ENCODE results near the gene TENM4. TPM values are rescaled to one million over a fixed set of nuclear protein-coding genes. Genes with fewer than 3 reads are reported as not detected.
"Not testable (repeated sequence)": the region's sequence is repeated elsewhere in the genome, so short reads cannot be mapped to it uniquely, and the experiment has no call there.

Gene TENM4
- polyA plus RNA-seq, 1 experiment: 5.5 TPM

GRCh38 chr11:78982473-78982872, 458.4 kb downstream of the TENM4 start:
- Histone ChIP-seq H3K9me3 (ENCODE audit: control insufficient read depth, insufficient read depth, low read length) (no peaks in the 10 kb centered on the region), H3K27me3 (ENCODE audit: control insufficient read depth, insufficient read depth, low read length) (peaks cover 4% of the 10 kb centered on the region), H3K27ac (ENCODE audit: low read depth, low read length) (no peak overlapping the region), H3K4me3 (ENCODE audit: low read depth, low read length) (no peak overlapping the region)
- POLR2A ChIA-PET: no interaction called here
- DNase-seq (ENCODE audit: low read depth, low spot score): no peak
- CTCF ChIA-PET: no interaction called here
- no peak for TF ChIP-seq CTCF (IDR thresholded peaks at IDR 0.05; ENCODE audit: low read depth, low read length)

GRCh38 chr11:78981153-78981552, 459.7 kb downstream of the TENM4 start:
- no peak overlapping the region for H3K27ac ChIP-seq (ENCODE audit: low read depth, low read length)
- ChIA-PET POLR2A (no interaction called here), CTCF (no interaction called here)
- H3K9me3 ChIP-seq (ENCODE audit: control insufficient read depth, insufficient read depth, low read length): no peaks in the 10 kb centered on the region
- DNase-seq (ENCODE audit: low read depth, low spot score): no peak
- TF ChIP-seq CTCF (IDR thresholded peaks at IDR 0.05; ENCODE audit: low read depth, low read length): no peak
- no peak overlapping the region for H3K4me3 ChIP-seq (ENCODE audit: low read depth, low read length)
- peaks cover 4% of the 10 kb centered on the region for H3K27me3 ChIP-seq (ENCODE audit: control insufficient read depth, insufficient read depth, low read length)

DNA sequence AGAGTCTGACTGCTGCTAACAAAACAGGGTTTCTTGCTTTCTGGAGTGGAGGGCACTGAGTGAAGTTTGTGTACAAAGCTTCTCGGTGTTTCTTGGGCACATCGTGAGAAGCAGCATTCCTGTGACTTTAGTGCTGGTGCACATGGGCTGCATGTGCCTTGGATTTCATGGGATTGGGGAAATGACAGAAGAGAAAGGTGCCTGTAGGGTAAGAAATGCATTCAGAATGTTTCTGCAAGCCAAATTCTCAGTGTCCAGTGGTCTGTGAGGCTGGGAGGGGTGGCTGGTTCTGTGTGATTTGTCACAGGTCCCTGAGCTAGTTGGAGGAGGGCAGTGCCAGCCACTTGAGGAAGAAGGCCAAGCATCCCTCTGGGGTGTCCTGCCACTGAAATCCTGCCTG, 462.0 kb downstream of the TENM4 start:
- peaks cover 4% of the 10 kb centered on the region for H3K27me3 ChIP-seq (ENCODE audit: control insufficient read depth, insufficient read depth, low read length)
- CTCF ChIA-PET: interaction anchor here (0.6 kb wide), 1 partner anchor 13 kb away, joined by 5 read pairs; no protein-coding TSS in a partner anchor
- no peak for TF ChIP-seq CTCF (IDR thresholded peaks at IDR 0.05; ENCODE audit: low read depth, low read length)
- POLR2A ChIA-PET: no interaction called here
- H3K9me3 ChIP-seq (ENCODE audit: control insufficient read depth, insufficient read depth, low read length): no peaks in the 10 kb centered on the region
- no peak overlapping the region for H3K27ac ChIP-seq (ENCODE audit: low read depth, low read length)
- no peak overlapping the region for H3K4me3 ChIP-seq (ENCODE audit: low read depth, low read length)
- DNase-seq (ENCODE audit: low read depth, low spot score): no peak

GRCh38 chr11:78977848-78978247, 463.0 kb downstream of the TENM4 start:
- H3K9me3 ChIP-seq (ENCODE audit: control insufficient read depth, insufficient read depth, low read length); H3K4me3 ChIP-seq (ENCODE audit: low read depth, low read length); H3K27ac ChIP-seq (ENCODE audit: low read depth, low read length); DNase-seq (ENCODE audit: low read depth, low spot score); H3K27me3 ChIP-seq (ENCODE audit: control insufficient read depth, insufficient read depth, low read length); CTCF ChIA-PET; POLR2A ChIA-PET: not testable (repeated sequence)

DNA sequence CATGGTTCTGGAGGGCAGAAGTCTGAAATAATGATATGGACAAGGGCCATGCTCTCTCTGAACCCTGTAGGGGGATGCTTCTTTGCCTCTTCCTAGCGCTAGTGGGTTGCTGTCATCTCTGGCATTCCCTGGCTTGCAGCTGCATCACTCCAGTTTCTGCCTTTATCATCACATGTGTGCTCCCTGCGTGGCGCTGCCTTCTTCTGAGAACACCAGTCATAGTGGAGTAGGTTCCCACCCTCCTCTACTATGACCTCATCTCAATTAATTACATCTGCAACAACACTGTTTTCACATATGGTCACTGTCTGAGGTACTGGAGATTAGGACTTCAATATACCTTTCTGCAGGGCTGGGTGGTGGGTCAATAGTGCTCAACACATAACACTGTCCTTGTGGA, 463.8 kb downstream of the TENM4 start:
- POLR2A ChIA-PET: no interaction called here
- no peaks in the 10 kb centered on the region for H3K9me3 ChIP-seq (ENCODE audit: control insufficient read depth, insufficient read depth, low read length)
- no peak overlapping the region for H3K4me3 ChIP-seq (ENCODE audit: low read depth, low read length)
- H3K27me3 ChIP-seq (ENCODE audit: control insufficient read depth, insufficient read depth, low read length): peaks cover 4% of the 10 kb centered on the region
- no peak for DNase-seq (ENCODE audit: low read depth, low spot score)
- no peak for TF ChIP-seq CTCF (IDR thresholded peaks at IDR 0.05; ENCODE audit: low read depth, low read length)
- H3K27ac ChIP-seq (ENCODE audit: low read depth, low read length): no peak overlapping the region
- CTCF ChIA-PET: interaction anchor here (3.0 kb wide), 1 partner anchor 331 kb away, joined by 14 read pairs; no protein-coding TSS in a partner anchor

- Histone ChIP-seq H3K27me3 (ENCODE audit: control insufficient read depth, insufficient read depth, low read length) (peaks cover 4% of the 10 kb centered on the region), H3K27ac (ENCODE audit: low read depth, low read length) (no peak overlapping the region), H3K9me3 (ENCODE audit: control insufficient read depth, insufficient read depth, low read length) (no peaks in the 10 kb centered on the region), H3K4me3 (ENCODE audit: low read depth, low read length) (no peak overlapping the region)
- ChIA-PET CTCF (interaction anchor here (3.0 kb wide), 1 partner anchor 330 kb away, joined by 14 read pairs; no protein-coding TSS in a partner anchor), POLR2A (no interaction called here)
- DNase-seq (ENCODE audit: low read depth, low spot score): no peak
- no peak for TF ChIP-seq CTCF (IDR thresholded peaks at IDR 0.05; ENCODE audit: low read depth, low read length)
Observed at GRCh38 chr11:78975081-78975480, 465.7 kb downstream of the TENM4 start.
